Measurements from ENCODE around the gene NUAK1.

The NUAK1 gene

DNA sequence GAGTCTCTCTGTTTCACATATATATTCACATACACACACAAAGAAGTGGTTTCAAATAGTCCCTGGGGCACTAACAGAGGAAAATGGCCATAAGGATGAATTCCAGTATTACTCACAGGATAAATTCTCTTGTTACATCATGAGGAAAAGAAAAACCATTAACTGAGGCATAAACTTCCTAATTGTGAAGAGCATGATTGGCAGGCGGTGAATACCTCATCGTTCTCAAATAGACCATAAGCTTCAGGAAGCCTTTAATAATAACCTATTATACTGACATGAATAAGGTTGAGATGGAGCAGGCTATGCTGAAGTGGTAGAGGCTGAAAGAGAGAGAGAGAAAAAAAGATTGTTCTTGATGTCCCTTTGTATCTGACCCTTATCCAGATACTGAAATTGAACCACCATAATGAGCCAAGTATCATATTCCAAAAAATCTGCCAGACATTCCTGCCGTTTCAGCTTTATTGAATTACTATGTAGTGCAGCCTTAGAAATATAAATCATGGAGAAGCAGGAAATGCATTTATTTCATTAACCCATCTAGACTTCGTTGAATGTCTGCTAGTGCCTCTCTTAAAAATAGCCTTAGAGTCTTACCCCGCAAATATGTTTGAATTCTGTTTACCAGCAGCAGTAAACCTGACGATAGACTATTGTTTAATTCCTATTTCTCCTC, 86.8 kb downstream of the NUAK1 start:
- no peak for DNase-seq

DNA sequence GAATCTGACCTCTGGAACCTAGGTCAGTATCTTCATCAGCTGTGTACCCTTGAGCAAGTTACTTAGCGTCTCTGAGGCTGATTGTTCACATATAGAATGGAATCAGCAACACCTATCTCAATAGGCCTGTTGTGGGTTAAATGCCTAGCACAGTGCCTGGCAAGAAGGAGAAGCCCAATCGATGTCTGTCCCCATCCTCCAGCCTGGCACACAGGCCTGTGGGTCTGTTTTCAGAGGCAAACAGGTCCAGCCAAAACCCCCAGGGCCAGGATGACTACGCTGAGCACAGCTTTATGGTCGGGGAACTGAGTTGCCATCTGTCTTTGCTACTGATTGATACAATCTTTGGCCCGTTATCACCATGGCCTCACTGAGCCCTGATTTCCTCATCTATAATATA, 89.2 kb downstream of the NUAK1 start:
- DNase-seq: no peak

DNA sequence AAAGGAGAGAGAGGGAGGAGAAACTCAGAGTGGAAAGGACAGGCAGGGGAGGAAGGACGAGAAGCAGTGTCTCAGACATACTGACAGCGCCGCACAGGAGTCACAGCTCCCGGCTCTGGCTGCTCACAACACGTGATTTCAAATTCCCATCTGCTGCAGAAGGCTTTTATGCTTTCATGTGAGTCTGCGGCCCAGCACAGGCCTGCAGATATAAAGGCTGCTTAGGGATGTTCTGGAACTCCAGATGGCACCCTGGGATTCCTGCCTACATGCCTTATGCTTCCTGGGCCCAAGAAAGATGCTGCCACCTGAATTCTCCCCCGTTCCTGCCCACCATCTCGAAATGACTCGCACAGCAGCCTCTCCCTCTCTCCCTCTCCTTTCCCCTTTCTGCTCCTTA, 89.6 kb downstream of the NUAK1 start:
- no peak for DNase-seq

DNA sequence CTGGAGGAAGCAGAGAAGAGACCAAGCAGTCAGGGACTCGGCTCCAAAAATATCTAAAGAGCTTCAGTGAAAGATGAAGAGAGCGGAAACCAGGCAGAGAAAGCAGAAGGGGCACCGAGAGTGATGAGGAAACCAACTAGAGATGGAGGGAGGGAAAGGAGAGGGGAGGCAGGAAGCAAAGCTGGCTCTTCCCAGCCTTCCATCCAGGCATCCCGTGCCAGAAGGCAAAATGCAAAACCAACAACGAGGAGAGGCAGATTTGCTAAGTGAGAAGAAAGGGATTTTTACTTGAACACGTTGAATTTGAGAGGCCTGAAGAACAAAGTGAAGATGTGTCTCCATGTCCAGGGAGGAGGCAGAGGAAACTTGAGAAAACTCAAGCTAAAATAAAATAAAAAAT, 90.1 kb downstream of the NUAK1 start:
- no peak for DNase-seq

DNA sequence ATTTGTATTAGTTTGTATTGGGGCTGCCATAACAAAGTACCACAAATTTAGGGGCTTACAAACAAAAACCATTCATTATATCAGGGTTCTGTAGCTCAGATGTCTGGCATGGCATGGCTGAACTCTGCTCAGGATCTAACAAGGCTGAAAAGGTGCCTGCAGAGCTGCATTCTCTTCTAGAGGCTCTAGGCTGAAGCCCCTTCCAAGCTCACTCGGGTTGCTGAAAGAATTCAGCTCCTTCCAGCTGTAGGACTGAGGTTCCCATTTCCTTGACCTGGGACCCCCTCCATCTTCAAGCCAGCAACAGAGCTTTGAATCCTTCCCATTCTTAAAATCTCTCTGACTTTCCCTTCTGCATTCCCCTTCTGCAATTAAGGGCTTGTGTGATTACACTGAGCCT, 90.7 kb downstream of the NUAK1 start:
- no peak for DNase-seq

DNA sequence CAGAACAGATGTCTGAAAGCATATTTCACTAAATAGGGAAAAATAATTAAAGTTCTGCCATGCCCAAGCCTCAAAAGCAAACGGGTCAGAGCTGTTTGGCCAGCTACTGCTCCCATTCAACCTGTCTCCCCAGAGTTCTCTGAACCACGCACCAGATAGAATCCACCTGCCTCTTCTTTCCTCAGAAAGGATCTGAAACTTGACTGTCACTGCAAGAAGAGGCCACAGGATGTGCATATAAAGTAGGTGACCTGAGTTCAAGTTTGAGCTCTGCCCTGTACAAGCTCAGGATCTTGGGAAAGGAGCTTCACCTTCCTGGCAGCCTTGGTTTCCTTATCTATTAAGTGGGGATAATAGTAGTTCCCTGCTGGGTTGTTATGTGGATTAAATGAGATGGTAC, 91.8 kb downstream of the NUAK1 start:
- no peak for DNase-seq

DNA sequence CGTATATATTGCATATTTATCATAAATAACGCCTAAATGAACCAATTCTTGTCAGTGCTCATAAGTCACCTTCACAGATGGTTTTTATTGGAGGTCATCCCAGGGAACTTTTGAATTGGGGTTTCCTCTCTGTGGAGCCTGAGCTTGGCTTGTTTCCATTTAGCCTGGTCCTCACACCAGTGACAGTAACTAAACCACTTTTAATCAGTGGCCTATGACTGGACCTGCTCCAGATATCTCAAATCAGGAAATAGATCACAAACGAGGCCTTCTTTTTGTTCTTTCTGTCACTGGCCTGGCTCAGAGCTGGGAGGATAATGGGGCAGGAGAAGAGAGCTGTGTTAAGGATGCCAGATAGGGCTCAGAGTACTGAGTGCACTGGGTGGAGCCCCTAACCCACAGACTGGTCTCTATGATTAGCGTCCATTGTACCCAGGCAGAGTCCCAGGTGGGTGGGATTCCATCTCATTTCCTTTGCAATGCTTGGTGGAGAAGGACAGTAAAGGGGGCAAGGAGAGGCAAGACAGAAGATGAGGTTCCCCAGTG, 92.4 kb downstream of the NUAK1 start:
- no peak for DNase-seq

DNA sequence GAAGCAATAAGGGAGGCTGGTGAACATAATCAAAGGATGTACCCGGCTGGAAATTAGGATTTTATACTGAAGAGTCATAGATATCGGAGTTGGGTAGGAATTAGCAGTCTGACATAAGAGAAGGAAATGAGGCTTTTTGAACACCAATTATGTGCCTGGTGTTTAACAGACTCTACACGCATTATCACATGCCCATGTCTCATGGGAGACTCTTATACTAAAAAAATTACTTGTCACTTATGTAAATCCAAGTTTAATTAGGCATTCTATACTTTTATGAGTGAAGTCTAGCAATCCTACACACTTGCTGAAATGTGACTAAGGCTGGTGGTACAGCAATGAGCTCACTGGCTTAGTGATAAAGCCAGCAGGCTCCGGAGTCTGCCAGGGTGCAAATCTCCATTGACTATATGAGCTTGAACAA, 93.5 kb downstream of the NUAK1 start:
- no peak for DNase-seq

DNA sequence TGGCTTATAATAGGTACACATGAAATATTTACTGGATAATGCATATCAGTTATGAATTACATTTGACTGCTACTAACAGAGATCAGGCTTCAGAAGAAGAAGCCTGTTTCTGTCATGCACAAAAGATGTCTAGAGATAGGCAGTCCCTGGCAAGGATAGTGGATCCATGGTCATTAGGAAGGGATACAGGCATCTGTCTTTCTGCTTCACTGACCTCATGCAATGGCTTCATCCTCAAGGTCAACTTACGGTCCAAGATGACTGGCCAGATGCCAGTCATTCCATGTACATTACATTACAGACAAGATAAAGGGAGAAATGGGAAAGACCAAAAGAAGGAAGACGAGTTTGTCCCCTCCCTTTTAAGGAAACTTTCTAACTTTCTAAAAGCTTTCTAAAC, 94.0 kb downstream of the NUAK1 start:
- DNase-seq: no peak

DNA sequence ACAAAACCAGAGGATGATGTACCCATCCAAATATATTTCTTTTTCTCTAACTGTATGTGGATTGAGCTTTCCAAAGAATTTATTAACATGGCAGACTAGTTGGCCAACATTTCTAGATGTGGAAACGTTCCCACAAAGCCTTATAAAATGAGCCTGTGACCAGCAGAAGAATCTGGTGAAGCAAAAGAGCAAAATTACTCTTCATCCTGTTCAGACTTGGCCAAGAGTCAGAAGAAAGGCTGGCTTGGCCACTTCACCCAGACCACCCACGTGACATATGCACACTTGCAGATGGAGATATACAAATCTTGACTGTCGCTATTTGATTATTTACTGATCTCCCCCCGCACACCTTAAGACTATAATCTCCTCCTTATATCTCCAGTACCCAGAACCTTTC, 96.7 kb downstream of the NUAK1 start:
- DNase-seq: no peak

DNA sequence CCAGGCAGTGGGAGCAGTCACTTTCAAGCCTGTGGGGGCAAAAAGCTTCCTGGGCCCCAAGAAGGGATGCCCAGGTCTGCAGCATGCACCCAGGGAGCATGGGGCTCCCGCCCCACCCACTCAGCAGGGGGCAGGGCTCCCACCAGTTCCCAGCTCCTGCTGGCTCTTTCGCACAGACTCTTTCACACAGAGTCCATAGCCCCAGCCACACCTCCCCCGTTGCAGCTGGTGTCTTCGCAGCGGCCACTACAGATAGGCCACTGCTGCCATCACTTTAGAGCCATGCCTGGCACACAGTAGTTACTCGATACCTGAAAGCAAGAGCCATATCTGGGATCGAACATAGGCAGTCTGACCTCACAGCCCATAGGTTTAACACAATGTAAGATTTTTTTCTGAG, 98.2 kb downstream of the NUAK1 start:
- DNase-seq: no peak

DNA sequence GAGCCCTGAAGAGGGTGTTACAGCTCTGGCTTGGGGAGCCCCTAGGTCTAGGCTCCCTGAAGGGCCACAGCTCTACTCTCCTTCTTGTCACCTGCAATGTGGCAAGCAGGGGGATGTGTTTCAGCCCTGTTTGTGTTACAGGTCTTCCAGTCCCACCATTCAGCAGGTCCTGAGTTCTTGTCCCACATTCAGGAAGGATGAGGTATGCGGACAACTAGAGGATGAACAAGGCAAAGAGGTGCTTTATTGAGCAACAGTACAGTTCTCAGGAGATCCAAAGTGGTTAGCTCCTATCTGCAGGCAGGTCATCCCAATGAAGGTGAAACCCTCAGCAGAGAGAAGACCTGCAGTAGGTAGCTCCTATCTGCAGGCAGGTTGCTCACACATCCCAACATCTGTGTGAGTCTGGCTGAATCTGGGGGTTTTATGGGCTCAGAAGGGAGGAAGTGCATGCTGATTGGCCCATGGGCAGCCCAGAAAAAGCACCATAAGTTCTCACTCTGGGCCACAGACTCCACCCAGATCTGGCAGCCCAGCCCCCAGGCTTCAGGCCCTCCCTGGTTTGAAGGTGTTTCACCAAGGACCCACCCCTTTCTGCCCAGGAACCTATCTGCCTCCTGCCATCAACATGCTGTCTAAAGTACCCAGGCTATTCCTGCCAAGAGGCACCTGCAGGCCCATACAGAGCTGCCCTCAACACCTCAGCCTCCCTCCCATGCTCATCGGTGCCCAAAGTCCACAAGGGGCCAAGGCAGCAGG, 98.9 kb downstream of the NUAK1 start:
- DNase-seq: no peak

DNA sequence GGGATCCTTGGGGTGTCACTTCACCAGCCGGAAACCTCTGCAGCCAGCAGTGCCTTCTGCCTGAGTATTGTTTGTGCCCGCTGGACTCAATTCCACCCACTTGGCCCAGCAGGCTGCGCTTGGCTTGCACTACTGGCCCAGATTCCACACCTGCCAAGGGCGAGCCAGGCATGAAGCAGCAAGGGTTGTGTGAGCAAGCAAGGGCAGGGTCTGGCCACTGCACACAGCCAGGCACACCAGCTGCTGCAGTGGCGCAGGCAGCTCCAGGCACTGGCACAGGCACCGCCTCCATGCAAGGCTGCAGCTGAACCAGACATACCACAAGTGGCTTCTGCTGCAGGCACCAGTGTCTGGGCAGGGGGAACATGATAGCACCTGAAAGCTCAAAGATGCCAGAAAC, 99.5 kb downstream of the NUAK1 start:
- DNase-seq: no peak

DNA sequence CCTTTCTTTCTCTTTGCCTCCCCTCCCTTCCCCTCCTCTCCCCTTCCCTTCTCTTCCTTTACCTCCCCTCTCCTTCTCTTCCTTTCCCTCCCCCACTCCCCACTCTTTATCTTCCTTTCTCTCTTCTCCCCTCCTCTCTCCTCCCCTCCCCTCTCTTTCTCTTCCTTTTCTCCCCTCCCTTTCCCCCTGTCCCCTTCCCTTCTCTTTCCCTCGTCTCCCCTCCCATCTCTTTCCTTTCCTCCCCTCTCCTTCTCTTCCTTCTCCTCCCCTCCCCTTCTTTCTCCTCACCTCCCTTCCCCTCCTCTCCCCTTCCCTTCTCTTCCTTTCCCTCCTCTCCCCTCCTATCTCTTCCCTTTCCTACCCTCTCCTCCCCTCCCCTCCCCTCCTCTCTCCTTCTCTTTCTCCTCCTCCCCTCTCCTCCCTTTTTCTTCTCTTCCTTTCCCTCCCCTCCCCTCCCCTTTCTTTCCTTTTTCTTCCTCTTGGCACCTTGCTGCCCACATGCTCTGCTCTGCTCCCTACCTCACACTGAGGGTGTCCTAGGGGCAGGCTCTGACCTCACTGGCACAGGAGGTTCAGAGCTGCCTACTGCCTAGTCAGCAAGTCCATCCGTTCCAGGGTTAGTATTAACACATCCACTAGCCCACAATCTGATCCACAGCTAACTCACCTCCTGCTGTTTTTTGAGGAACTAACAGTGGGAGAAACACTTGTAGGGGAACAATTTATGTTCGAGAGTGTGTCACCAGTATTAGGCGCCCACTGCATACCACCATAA, 101.0 kb downstream of the NUAK1 start:
- DNase-seq: no peak

DNA sequence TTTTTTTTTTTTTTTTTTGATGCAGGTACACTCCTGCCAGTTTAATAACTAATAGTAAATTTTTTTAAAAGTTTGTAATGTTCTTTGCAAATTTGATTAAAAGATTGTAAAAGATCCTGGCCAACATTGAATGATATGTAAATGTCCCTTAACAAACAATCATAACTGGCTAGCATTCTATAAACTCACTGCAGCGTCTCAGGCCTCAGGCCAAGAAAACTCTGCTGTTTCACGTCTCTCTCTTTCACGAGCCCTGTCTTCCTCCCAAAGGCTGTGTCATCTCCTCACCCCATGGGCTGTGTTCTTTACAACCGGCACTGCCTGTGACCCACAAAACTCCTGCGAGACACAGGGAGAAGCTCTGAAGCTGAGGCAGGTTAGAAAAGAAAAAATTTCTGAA, 103.3 kb downstream of the NUAK1 start:
- DNase-seq: no peak

DNA sequence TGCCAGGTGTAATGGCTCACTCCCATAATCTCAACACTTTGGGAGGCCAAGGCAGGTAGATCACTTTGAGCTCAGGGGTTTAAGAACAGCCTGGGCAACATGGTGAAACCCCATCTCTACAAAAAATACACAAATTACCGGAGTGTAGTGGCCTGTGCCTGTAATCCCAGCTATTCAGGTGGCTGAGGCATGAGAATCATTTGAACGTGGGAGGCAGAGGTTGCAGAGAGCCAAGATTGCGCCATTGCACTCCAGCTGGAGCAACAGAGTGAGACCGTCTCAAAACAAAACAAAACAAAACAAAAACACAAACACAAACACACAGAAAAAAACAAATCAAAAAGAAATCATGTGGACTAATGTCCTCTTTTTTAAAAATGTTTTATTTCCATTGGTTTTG, 104.4 kb downstream of the NUAK1 start:
- no peak for DNase-seq

DNA sequence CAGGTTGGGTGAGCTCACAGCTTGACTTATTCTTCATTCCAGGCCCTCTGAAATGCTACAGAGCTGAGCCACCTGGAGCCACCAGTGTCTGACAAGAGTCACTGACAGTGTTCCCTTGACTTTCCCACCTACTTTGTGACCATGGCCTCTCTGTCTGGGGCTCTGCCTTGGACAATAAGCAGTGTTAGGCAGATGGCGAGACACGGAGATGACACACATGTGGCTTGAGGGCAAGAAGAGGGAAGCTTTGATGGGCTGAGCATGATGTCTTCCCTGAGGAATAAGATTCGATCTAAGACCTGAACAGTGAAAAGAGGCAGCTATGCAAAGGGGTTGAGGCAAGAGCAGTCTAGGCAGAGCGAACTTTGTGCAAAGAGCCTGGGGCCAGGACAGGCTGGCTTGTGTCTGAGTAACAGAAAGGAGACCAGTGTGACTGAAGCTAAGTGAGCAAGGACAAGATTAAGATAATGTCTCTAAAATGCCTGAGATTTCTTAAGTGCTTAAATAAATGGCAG, 105.5 kb downstream of the NUAK1 start:
- DNase-seq: no peak

DNA sequence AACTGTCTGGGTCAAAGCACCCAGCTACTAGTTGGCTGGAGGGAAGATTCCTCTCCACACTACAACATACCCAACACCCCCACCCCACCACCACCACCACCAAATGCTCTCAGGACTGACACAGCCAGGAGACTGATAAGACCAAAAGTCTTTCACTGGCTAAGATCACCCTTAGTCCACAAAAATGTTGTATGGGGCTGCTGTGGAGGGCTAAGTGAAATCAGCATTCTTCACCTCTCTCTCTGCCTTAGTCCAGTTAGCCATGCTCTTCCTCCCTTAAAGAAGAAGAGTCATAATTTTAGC, 106.2 kb downstream of the NUAK1 start:
- DNase-seq: no peak

DNA sequence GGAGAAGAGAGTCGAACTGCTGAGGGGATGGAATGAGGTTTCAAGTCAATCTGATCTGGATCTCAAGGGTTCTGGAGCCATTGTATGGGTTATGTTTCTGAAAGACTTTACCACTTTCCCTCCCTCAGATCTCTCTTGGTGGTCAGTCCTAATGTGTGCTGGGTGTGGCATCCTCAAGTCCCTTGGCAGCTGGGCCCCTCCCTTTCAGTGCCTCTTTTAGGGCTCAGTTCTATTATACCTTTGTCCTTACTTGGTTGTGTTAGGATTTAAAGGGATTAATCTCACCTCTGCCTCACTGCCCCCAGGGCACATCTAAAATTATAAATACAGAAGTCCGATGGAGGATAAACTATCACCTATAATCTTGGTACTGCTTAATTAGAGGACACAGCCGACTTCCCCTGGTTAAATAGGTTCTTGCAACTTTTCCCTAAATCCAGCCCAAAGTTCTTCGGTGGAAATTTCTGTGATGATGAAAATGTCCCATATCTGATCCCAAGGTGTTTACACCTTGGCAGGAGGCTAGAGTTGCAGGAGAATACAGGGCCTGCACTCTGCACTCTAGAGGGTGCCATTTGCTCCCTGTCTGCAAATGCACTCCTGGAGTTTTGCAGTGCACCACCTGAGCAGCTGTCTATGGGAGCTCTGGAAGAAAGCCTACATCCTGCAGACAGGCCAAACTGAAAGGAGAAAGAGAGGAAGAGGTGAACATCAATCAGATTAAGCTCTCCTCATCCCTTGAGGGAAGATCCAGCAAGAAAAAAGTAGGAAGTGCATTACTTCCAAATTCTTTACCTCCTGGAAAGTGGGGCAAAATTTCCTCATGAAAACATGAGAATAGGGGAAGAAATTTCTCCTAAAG, 106.8 kb downstream of the NUAK1 start:
- no peak for DNase-seq

DNA sequence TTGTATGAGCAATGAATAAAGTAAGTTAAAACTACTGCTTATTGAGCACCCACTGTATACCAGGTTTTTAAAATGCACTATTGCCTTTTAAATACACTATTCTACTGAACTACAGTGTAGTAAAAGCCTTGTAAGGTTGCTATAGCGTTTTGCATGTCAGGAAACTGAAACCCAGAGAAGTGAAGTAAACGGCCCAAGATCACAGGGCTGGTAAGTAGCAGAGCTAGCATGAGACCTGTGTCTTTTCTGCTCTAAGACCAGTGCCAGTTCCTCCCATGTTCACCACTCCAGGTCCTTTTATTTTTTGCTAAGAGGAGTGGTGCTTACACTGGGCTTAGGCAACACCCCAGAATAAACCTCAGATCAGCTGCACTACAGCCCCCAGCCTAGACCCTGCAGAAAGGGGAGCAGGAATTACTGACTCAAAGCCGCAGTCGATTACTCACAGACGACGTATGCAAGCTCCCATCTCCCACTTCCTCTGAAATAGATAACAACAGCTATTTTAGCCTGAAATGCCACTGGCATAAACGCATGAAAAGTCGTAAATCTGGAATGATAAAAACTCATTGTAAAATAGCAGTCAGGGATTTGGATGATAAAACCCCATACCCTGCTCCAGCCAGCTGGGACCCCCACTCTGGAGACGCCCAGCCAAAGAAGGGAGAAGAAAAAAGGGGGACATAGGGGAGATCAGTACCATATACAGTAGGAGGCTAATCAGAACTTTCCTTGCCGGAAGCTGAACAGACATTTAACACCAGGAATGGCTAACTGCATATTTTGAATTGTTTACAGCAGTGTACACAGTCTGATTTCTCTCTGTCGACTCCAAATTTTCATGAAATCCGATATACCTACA, 108.3 kb downstream of the NUAK1 start:
- no peak for DNase-seq

DNA sequence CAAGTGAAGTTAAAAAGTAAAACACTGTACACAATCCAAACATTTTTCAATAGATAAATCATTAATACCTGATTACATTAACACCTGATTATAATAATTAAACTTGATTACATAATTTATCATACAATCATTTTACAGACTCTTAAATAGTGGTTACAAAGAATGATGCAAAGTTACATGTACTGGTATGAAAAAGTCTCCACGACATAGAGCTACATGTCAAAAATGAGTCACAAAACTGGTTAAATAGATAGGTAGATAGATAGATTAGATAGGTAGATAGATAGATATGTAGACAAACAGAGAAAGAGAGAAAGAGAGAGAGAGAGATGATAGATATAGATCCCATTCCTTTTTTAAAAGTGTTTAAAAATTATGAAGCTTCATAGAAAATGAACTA, 109.2 kb downstream of the NUAK1 start:
- DNase-seq: no peak

DNA sequence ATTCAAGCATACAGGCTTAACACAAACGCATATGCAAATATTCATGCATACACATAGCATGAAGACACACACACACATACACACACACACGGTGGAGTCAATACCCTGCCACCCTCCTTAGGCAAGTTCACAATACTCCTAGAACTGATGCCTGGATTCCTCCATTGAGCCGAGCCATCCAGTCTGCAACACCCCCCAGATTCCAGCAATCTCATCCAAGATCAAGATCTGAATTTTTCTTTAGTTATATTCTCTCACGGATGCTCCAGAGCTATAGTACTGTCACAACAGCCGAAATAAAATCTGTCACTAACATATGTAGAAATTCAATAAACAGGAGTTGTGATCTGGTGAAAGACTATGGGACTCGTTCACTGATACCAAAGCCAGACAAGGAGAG, 110.8 kb downstream of the NUAK1 start:
- no peak for DNase-seq

Measured in activated T-cell treated with anti-CD3 and anti-CD28 coated beads, Interleukin-2, amount 50 U/mL, for 1 hour (primary cell).